Tibial nerve (tissue), 3 donors: ENCODE data around the gene ZNF175.

Experiments used
- CTCF ChIP-seq, 5 experiments: fragments of 200-600 bp in 3 of 5; fragments of 450-650 bp in 2 of 5; sonication (generic) in 3 of 5; IDR thresholded peaks; one replicate each; pipeline ENCODE4 v1.5.1; 2016 to 2019; ENCODE audit warnings: antibody characterized with exemption in 5 of 5, mild to moderate bottlenecking in 3 of 5, moderate library complexity in 2 of 5
- POLR2A ChIP-seq, 2 donors: fragments of 450-650 bp; IDR thresholded peaks; one replicate each; pipeline ENCODE4 v1.6.1; 2017; ENCODE audit warnings: antibody characterized with exemption in 2 of 2, mild to moderate bottlenecking in 2 of 2, moderate library complexity in 2 of 2

GRCh38 chr19:51607920-51608562 is 37.0 kb downstream of the ZNF175 start:
- TF ChIP-seq POLR2A (IDR thresholded peaks at IDR 0.05) (no peak), CTCF (IDR thresholded peaks at IDR 0.05) (peak in 3 of 5 experiments; percentile 16 to 34 (median 31))
